RKO (cell line): ENCODE data around the gene TRAFD1.

ENCODE experiments used
- DNase-seq: peaks from one replicate; pipeline ENCODE4 v3.0.0-alpha.2; 2016; ENCODE audit warnings: low spot score

The TRAFD1 gene

DNA sequence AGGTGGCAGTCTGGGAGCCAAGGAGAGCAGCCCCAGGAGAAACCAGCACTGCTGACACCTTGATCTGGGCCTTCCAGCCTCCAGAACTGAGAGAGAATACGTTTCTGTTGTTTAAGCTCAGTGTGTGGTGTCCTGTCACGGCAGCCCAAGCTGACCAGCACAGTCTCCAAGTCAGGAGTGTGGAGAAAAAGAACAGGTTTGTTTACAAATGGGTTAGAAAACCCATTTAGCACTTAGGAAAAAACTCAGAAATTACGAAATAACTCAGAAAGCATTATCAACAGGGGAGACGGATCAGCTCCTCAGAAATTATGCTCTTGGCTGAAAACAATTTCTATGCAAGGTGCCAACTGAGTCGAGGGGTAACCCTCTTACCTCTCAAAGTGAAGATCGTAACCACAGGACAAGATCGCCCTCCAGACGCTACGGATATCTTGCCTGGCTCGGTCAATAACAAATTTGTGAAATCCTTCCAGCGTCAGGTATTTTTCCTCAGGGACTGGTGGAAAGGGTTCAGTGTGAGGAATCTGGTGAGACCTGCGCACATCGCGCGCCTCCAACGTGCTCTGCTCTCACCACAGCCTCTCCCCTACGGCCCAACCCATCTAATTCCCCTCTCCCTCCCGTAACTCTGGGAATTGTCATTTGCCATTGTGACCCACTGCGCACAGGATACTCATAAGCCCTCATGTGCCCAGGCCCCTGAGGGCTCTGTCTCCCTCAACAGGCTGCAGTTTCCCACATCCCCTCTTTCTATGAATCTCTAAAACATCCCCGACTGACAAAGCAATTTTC is 50.2 kb downstream of the TRAFD1 start:
- no peak for DNase-seq

DNA sequence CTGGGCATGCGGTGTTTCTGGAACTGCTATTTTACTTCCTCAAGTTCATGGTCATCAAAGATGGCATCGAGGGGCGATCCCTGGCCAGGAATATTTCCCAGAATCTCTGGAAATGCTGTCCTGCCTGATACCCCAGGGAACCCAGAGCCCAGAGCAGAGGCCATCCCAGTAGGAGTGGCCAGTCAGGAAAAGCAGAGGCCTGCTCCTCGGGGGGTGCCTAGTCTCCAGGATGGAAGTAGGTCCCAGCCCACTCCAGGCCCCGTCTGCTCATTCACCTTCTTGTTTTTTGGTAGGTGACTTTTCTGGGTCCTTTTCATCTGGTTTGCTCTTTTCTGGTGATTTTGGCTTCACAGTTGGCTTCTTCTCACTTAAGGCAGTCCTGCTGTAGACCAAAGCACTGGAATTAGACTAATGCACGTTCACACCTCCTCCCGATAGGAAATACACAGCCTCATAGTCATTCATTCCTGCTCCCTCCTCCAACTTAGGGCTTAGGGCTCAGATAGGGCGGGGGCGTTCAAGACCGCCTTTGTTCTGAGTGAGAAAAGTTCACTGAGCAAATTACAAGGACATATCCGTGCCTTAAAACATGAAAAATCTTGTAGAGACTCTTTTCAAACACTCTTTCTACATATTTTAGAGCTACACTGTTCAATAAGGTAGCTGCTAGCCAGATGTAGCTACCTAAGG is 51.1 kb downstream of the TRAFD1 start:
- no peak for DNase-seq

DNA sequence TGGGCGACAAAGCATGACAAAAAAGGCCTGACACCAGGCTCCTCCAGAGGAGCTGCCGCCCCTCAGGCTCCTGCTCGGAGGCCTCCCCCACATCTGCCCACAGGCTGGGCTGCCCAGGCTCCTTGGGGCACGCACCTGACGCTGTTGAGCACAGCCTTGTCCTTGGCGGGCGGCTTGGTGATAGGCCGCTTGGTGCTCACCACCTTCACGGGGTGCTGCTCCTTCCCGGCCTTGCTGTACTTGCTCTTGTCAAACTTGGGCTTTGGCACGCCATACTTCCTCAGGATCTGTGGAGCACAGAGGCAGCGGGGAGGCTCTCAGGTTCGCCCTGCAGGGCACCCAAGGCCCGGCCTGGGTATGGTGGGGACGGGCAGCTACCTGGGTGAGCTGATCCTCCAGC is 53.4 kb downstream of the TRAFD1 start:
- no peak for DNase-seq

GRCh38 chr12:112179341-112179740 is 54.0 kb downstream of the TRAFD1 start:
- DNase-seq = no peak

- no peak for DNase-seq
Observed at GRCh38 chr12:112179916-112180315, 54.6 kb downstream of the TRAFD1 start.

GRCh38 chr12:112180422-112180821 is 55.1 kb downstream of the TRAFD1 start:
- DNase-seq = no peak

DNA sequence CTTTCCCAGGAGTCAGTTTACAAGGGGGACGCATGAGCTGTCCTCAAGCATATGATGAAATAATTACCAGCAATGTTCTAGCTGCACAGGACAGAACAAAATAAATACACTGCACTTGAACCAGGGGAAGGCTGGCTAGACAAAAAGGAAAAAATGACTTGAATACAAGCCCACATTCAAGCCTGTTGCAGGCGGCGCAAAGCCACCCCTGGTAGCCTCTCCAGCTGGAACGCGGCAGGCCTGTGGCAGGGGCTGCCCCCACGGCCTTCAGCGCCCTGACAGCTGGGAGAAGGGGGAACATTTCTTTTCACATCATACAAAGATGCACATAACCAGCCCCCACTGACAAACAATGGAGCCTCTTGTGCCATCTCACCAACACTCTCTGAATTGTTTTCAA is 57.1 kb downstream of the TRAFD1 start:
- DNase-seq = no peak

- no peak for DNase-seq
Observed at GRCh38 chr12:112183141-112184021, 58.0 kb downstream of the TRAFD1 start.

DNA sequence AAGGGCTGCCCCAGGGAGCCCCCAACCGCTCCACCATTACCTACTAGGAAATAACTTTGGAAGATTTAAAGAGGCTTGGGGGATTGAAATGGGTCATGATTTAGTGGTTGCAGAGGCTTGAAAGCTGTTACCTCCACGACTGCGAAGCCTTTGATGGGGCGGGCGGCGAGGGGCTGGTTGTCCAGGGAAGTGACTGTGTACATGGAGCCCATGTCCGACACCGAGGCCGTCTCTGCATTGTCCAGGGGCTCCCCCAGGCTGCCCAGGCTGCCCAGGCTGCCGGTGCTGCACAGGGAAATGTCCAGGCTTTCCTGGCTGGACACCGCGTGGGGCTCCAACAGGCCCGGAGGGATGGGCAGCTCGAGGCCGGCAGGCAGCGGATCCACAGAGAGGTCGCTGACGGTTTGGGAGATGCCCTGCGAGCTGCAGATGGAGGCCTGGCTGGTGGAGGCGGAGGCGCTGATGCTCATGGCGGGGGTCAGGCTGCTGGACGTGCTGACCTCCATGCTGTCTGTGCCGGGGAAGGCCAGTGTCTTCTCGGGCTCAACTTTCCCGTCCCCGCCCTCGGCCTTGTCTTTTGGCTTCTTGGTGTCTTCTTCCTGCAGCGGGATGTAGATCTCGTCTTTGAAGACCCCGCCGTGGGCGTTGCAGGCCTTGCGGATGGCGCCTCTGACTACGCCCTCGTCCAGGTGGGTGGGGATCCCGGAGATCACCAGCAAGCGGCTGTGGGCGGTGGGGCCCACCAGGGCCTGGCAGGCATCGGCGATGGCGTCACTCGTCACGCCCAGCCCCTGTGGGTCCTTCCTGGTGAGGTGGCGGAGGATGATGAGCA is 58.9 kb downstream of the TRAFD1 start:
- DNase-seq = no peak

- DNase-seq = no peak
Observed at GRCh38 chr12:112185093-112185923, 59.9 kb downstream of the TRAFD1 start.

DNA sequence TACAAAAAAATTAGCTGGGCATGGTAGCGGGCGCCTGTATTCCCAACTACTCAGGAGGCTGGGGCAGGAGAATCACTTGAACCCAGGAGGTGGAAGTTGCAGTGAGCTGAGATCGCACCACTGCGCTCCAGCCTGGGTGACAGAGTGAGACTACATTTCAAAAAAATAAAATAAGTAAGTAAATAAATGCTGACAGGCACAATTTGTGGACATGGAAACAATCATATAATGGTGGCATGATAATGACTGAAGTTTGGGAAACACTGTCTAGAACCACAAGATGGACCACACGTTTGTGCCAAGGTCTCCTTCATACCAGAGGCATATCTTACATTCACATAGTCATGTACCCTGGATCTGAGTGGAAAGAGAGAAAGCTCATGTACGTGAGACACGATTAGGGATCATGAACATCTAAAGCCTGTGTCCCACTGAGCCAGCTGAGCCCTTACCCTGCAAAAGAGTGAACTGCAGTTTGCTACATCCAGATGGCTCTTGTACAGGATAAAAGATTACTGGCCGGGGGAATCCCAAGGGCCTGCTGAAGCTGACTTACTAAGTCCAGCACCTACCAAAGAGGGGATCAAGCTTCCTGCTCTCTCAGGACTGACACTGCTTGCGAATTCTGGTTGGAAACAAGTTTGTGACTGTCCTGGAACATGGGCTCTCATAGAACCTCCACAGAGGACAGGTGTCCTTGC is 62.9 kb downstream of the TRAFD1 start:
- DNase-seq = no peak

DNA sequence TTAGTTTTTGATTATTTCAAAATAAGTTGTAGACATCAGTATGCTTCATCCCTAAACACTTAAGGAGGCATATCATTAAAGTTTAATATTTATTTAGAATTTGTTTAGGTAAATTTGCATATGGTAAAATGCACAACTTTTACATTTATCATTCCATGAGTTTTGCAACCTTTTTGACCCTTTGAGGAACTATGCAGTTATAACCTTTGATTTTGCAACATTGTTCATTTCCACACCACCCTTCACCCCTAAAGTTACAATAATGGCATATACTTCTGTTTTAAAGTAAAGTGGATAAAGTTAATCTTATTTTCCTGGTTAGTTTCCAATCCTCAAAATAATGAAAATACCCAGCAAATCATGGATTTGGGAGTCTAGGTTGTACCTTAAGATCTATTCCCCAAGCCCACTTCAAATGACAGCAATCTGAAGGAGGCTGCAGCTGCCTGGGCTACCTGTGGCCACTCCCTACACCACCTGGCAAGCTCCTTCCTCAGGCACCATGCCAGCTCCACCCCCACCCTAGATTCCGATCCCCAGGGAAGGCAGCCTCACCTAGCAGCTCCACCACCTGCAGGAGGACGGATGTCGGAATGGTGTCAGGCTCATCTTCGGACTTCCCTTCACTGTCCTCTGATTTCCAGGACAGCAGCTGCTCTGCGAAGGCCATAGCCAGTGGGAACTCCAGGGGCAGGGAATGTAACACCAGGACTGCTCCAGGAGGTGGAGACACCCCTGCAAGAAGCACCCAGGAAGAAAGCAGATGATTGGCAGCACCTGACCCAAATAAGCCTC is 65.1 kb downstream of the TRAFD1 start:
- no peak for DNase-seq

DNA sequence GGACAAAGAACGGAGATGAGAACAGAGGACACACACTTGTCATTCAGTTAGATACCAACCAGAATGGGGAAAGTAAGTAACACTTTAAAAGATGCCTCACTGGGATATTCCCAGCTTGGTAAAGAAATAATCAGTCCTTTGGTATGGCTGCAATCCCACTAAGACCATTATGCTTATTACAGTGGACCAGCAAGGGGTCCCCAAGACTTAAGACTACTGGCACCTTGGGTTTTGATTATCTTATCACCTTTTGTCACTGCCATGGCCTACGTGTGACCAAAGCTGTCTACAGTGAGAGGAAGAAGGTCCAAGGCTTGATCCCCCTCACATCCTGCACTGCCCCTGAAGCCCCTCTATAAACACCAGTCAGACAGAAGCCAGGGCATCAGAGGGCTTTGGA is 65.8 kb downstream of the TRAFD1 start:
- DNase-seq = no peak

GRCh38 chr12:112191840-112192321 is 66.5 kb downstream of the TRAFD1 start:
- DNase-seq = no peak

GRCh38 chr12:112192475-112192874 is 67.1 kb downstream of the TRAFD1 start:
- no peak for DNase-seq

- no peak for DNase-seq
Observed at GRCh38 chr12:112194601-112195247, 69.4 kb downstream of the TRAFD1 start.

DNA sequence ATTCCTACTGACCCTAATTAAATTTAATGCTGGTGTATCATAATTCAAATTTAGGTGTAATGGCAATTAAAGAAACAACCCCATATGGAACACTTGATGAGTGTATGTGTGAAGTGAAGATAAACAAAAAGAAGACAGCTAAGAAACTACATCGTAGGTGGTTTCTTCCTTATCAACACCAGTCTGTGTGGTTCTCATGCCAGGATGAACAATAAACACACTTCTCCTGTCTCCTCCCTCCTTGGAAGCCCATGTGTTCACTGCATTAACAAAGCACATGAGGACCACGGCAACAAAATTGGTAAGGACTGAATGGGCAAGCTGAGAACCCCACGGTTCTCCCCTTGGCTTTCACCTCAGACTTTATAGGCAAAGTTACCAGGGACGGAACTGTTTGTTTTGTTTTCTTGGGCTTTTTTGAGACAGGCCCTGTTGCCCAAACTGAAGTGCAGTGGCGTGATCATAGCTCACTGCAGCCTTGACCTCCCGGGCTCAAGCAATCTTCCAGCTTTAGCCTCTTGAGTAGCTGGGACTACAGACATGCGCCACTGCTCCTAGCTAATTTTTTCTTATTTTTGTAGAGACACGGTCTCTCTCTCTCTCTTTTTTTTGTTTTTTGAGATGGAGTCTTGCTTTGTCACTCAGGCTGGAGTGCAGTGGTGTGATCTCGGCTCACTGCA is 71.0 kb downstream of the TRAFD1 start:
- no peak for DNase-seq

GRCh38 chr12:112198120-112198733 is 72.9 kb downstream of the TRAFD1 start:
- peak; percentile 58 for DNase-seq
